Measurements from ENCODE around the gene AGPS. TPM values are rescaled to one million over a fixed set of nuclear protein-coding genes. Genes with fewer than 3 reads are reported as not detected.

Gene AGPS
- polyA plus RNA-seq, 4 donors = 44.0 to 54.7 (median 50.0) TPM

- no peak for DNase-seq (ENCODE audit: low read depth in 4 of 4, low spot score in 3 of 4)
Observed at GRCh38 chr2:177383935-177384334, 8.6 kb upstream of the AGPS start.

- DNase-seq (ENCODE audit: low read depth in 4 of 4, low spot score in 3 of 4) = no peak
Observed at GRCh38 chr2:177385151-177385550, 7.4 kb upstream of the AGPS start.

GRCh38 chr2:177391822-177392372 lies 676 bp upstream of the AGPS start:
- no peak for DNase-seq (ENCODE audit: low read depth in 4 of 4, low spot score in 3 of 4)

GRCh38 chr2:177393203-177393755 lies 706 bp downstream of the AGPS start:
- no peak for DNase-seq (ENCODE audit: low read depth in 4 of 4, low spot score in 3 of 4)

- DNase-seq (ENCODE audit: low read depth in 4 of 4, low spot score in 3 of 4) = no peak
Observed at GRCh38 chr2:177393824-177394593, 1.4 kb downstream of the AGPS start.

GRCh38 chr2:177394594-177394973 lies 2.0 kb downstream of the AGPS start:
- no peak for DNase-seq (ENCODE audit: low read depth in 4 of 4, low spot score in 3 of 4)

- no peak for DNase-seq (ENCODE audit: low read depth in 4 of 4, low spot score in 3 of 4)
Observed at GRCh38 chr2:177395351-177396065, 2.9 kb downstream of the AGPS start.

- no peak for DNase-seq (ENCODE audit: low read depth in 4 of 4, low spot score in 3 of 4)
Observed at GRCh38 chr2:177396703-177397460, 4.3 kb downstream of the AGPS start.

- no peak for DNase-seq (ENCODE audit: low read depth in 4 of 4, low spot score in 3 of 4)
Observed at GRCh38 chr2:177397481-177398289, 5.1 kb downstream of the AGPS start.

- no peak for DNase-seq (ENCODE audit: low read depth in 4 of 4, low spot score in 3 of 4)
Observed at GRCh38 chr2:177398290-177398683, 5.7 kb downstream of the AGPS start.

GRCh38 chr2:177398791-177399190 lies 6.2 kb downstream of the AGPS start:
- DNase-seq (ENCODE audit: low read depth in 4 of 4, low spot score in 3 of 4) = no peak

- DNase-seq (ENCODE audit: low read depth in 4 of 4, low spot score in 3 of 4) = no peak
Observed at GRCh38 chr2:177399376-177399775, 6.8 kb downstream of the AGPS start.

GRCh38 chr2:177400337-177400923 lies 7.9 kb downstream of the AGPS start:
- no peak for DNase-seq (ENCODE audit: low read depth in 4 of 4, low spot score in 3 of 4)

GRCh38 chr2:177402096-177402495 lies 9.5 kb downstream of the AGPS start:
- DNase-seq (ENCODE audit: low read depth in 4 of 4, low spot score in 3 of 4) = no peak

GRCh38 chr2:177403838-177404237 lies 11.3 kb downstream of the AGPS start:
- DNase-seq (ENCODE audit: low read depth in 4 of 4, low spot score in 3 of 4) = no peak

- no peak for DNase-seq (ENCODE audit: low read depth in 4 of 4, low spot score in 3 of 4)
Observed at GRCh38 chr2:177404243-177404642, 11.7 kb downstream of the AGPS start.

GRCh38 chr2:177405029-177405692 lies 12.6 kb downstream of the AGPS start:
- DNase-seq (ENCODE audit: low read depth in 4 of 4, low spot score in 3 of 4) = no peak

- DNase-seq (ENCODE audit: low read depth in 4 of 4, low spot score in 3 of 4) = no peak
Observed at GRCh38 chr2:177406182-177406581, 13.6 kb downstream of the AGPS start.

- no peak for DNase-seq (ENCODE audit: low read depth in 4 of 4, low spot score in 3 of 4)
Observed at GRCh38 chr2:177407031-177407430, 14.5 kb downstream of the AGPS start.

Data from right renal pelvis (tissue), 4 donors.